ENCODE data around the gene MED27. TPM values are rescaled to one million over a fixed set of nuclear protein-coding genes. Genes with fewer than 3 reads are reported as not detected.

MED27 gene
- total and polyA plus RNA-seq, 2 experiments from 2014 or later: 17.2 to 32.1 TPM

DNA sequence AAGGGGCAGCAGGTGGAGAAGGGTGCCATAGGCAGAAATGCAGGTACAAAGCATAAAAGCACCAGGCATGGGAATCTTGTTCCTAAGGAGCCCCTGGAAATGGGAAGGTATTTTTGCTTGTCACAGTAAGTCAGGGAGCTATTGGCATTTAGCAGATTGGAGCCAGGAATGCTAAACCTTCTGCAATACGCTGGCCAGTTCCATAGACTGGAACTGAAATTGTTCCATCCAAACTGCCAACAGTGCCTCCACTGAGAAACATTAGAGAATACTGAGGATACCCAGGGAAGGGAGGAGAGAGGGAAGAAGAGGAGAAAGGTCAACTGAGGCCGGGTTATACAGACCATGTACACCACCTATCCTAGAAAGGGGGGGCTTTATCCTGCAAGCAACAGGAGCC lies 162.7 kb downstream of the MED27 start:
- Histone ChIP-seq H3K4me1 (ENCODE audit: insufficient read depth) (no peaks in the 10 kb centered on the region), H4K20me1 (ENCODE audit: insufficient read depth, poor library complexity, severe bottlenecking) (peaks cover 4% of the 10 kb centered on the region), H3K36me3 (replicated peaks; ENCODE audit: insufficient read depth, low read depth) (no peaks in the 10 kb centered on the region), H3K27ac (no peak overlapping the region), H3K9me3 (ENCODE audit: low read depth) (no peaks in the 10 kb centered on the region), H3K9me2 (replicated peaks; ENCODE audit: insufficient read depth) (no peaks in the 10 kb centered on the region), H3K27me3 (no peaks in the 10 kb centered on the region), H3K79me2 (no peaks in the 10 kb centered on the region), H3K4me2 (no peak overlapping the region), H2AFZ (no peak overlapping the region), H3K4me3 (no peak overlapping the region)
- TF ChIP-seq CTCF (IDR thresholded peaks at IDR 0.05; ENCODE audit: poor library complexity) (no peak), EZH2 (IDR thresholded peaks at IDR 0.05; ENCODE audit: borderline replicate concordance) (no peak), EZH2phosphoT487 (IDR thresholded peaks at IDR 0.05; ENCODE audit: low read depth, severe bottlenecking, unreplicated experiment) (no peak)
- DNase-seq (ENCODE audit: low spot score): no peak
- WGBS (ENCODE audit: low lambda C conversion rate, missing lambda C conversion rate): 97% methylated on average over 2 of the region's 2 CpGs

- Histone ChIP-seq H3K9me2 (replicated peaks; ENCODE audit: insufficient read depth) (no peaks in the 10 kb centered on the region), H3K4me3 (no peak overlapping the region), H3K4me1 (ENCODE audit: insufficient read depth) (no peaks in the 10 kb centered on the region), H3K36me3 (replicated peaks; ENCODE audit: insufficient read depth, low read depth) (no peaks in the 10 kb centered on the region), H3K27ac (no peak overlapping the region), H3K79me2 (no peaks in the 10 kb centered on the region), H4K20me1 (ENCODE audit: insufficient read depth, poor library complexity, severe bottlenecking) (peaks cover 4% of the 10 kb centered on the region), H2AFZ (no peak overlapping the region), H3K27me3 (no peaks in the 10 kb centered on the region), H3K4me2 (no peak overlapping the region), H3K9me3 (ENCODE audit: low read depth) (no peaks in the 10 kb centered on the region)
- no peak for DNase-seq (ENCODE audit: low spot score)
- TF ChIP-seq CTCF (IDR thresholded peaks at IDR 0.05; ENCODE audit: poor library complexity): no peak
- TF ChIP-seq EZH2 (IDR thresholded peaks at IDR 0.05; ENCODE audit: borderline replicate concordance): no peak
- no peak for TF ChIP-seq EZH2phosphoT487 (IDR thresholded peaks at IDR 0.05; ENCODE audit: low read depth, severe bottlenecking, unreplicated experiment)
- WGBS (ENCODE audit: low lambda C conversion rate, missing lambda C conversion rate): 94% methylated on average over 2 of the region's 2 CpGs
Observed at GRCh38 chr9:131915181-131915580, 164.5 kb downstream of the MED27 start.

DNA sequence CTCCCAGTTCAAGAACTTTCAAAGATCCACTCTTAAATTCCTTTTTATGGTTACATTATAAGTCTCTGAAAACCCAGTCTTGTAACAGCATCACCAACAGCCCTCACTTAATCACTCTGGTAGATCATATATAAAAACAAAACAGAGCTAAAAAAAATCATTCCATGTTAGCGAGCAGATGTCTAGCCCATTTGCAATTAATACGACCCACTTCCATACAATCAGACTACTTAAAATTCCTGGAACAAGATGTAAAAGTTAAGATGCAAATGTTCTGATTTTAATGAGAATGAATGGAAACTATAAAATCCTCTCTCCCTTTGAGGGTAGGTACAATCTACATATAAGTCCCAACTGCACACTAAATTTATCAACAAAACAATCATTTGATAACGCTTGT lies 167.0 kb downstream of the MED27 start:
- no peak for DNase-seq (ENCODE audit: low spot score)
- Histone ChIP-seq H4K20me1 (ENCODE audit: insufficient read depth, poor library complexity, severe bottlenecking) (peaks cover 4% of the 10 kb centered on the region), H3K27ac (no peak overlapping the region), H3K36me3 (replicated peaks; ENCODE audit: insufficient read depth, low read depth) (no peaks in the 10 kb centered on the region), H3K79me2 (no peaks in the 10 kb centered on the region), H3K9me3 (ENCODE audit: low read depth) (no peaks in the 10 kb centered on the region), H3K27me3 (no peaks in the 10 kb centered on the region), H2AFZ (no peak overlapping the region), H3K4me2 (no peak overlapping the region), H3K9me2 (replicated peaks; ENCODE audit: insufficient read depth) (no peaks in the 10 kb centered on the region), H3K4me3 (no peak overlapping the region), H3K4me1 (ENCODE audit: insufficient read depth) (no peaks in the 10 kb centered on the region)
- TF ChIP-seq EZH2phosphoT487 (IDR thresholded peaks at IDR 0.05; ENCODE audit: low read depth, severe bottlenecking, unreplicated experiment): no peak
- TF ChIP-seq EZH2 (IDR thresholded peaks at IDR 0.05; ENCODE audit: borderline replicate concordance): no peak
- WGBS (ENCODE audit: low lambda C conversion rate, missing lambda C conversion rate): 88% methylated on average over 3 of the region's 3 CpGs

- Histone ChIP-seq H3K4me3 (no peak overlapping the region), H3K4me2 (no peak overlapping the region), H3K79me2 (no peaks in the 10 kb centered on the region), H3K27me3 (no peaks in the 10 kb centered on the region), H2AFZ (no peak overlapping the region), H4K20me1 (ENCODE audit: insufficient read depth, poor library complexity, severe bottlenecking) (peaks cover 4% of the 10 kb centered on the region), H3K36me3 (replicated peaks; ENCODE audit: insufficient read depth, low read depth) (no peaks in the 10 kb centered on the region), H3K4me1 (ENCODE audit: insufficient read depth) (no peaks in the 10 kb centered on the region), H3K9me2 (replicated peaks; ENCODE audit: insufficient read depth) (no peaks in the 10 kb centered on the region), H3K27ac (no peak overlapping the region), H3K9me3 (ENCODE audit: low read depth) (no peaks in the 10 kb centered on the region)
- TF ChIP-seq CTCF (IDR thresholded peaks at IDR 0.05; ENCODE audit: poor library complexity) (no peak), EZH2 (IDR thresholded peaks at IDR 0.05; ENCODE audit: borderline replicate concordance) (no peak), EZH2phosphoT487 (IDR thresholded peaks at IDR 0.05; ENCODE audit: low read depth, severe bottlenecking, unreplicated experiment) (no peak)
- WGBS (ENCODE audit: low lambda C conversion rate, missing lambda C conversion rate): 94% methylated on average over 1 of the region's 1 CpG
- no peak for DNase-seq (ENCODE audit: low spot score)
Observed at GRCh38 chr9:131912069-131912468, 167.6 kb downstream of the MED27 start.

All from hepatocyte (in vitro differentiated cells).